Panc1 (cell line): ENCODE measurements around the gene EARS2. TPM values are rescaled to one million over a fixed set of nuclear protein-coding genes. Genes with fewer than 3 reads are reported as not detected.

ENCODE experiments used
- ATAC-seq: fragments of 200-7000 bp; cut with Tn5 transposase; 2 replicates; pipeline ENCODE4 v1.9.1; 2020; ENCODE audit warnings: mild to moderate bottlenecking, moderate library complexity
- BruUV-seq: library from RNA; stranded (reverse); fragments of 400-500 nt; replicated peaks from 2 replicates; lab custom pipeline; 2021; lab: Mats Ljungman, UMichigan
- CTCF ChIA-PET: fragments of 300-600 bp; sonication (Branson Sonifier 250); formaldehyde crosslinking; loops from one replicate; lab custom pipeline; 2022; ENCODE audit warnings: antibody characterized with exemption; lab: Charles Lee
- POLR2A ChIA-PET: fragments of 300-600 bp; sonication (Branson Sonifier 250); formaldehyde crosslinking; loops from one replicate; lab custom pipeline; 2022; ENCODE audit warnings: antibody characterized with exemption; lab: Charles Lee
- DNase-seq: peaks from one replicate; pipeline ENCODE4 v3.0.0-alpha.2; 2010; ENCODE audit warnings: low read depth, low spot score
- H3K27ac ChIP-seq: 2 replicates; pipeline ENCODE4 v1.5.1; 2011; ENCODE audit warnings: mild to moderate bottlenecking, low read length, inconsistent platforms
- H3K27me3 ChIP-seq: fragments of 200-500 bp; sonication (Bioruptor generic); 2 replicates; pipeline ENCODE4 v1.6.0; 2014; ENCODE audit warnings: low read length, inconsistent platforms; ENCODE audit not compliant: control insufficient read depth, insufficient read depth
- H3K36me3 ChIP-seq: fragments of 200-500 bp; sonication (Bioruptor generic); 2 replicates; pipeline ENCODE4 v1.5.1; 2014; ENCODE audit warnings: inconsistent platforms, mild to moderate bottlenecking, low read length, moderate library complexity; ENCODE audit not compliant: control insufficient read depth, insufficient read depth
- H3K4me1 ChIP-seq: 2 replicates; pipeline ENCODE4 v1.5.1; 2011; ENCODE audit warnings: inconsistent platforms, mild to moderate bottlenecking, low read length, moderate library complexity; ENCODE audit not compliant: control insufficient read depth, insufficient read depth
- H3K4me3 ChIP-seq, 2 experiments: 2 replicates each; pipeline ENCODE4 v1.5.1; 2011 to 2012; ENCODE audit warnings: low read depth in 2 of 2, low read length in 2 of 2, mild to moderate bottlenecking in 2 of 2, inconsistent platforms in 1 of 2, moderate library complexity in 1 of 2
- H3K9me3 ChIP-seq: fragments of 200-500 bp; sonication (Bioruptor generic); 2 replicates; pipeline ENCODE4 v1.5.1; 2014; ENCODE audit warnings: low read depth, mild to moderate bottlenecking, inconsistent platforms, low read length, moderate library complexity; ENCODE audit not compliant: control insufficient read depth, insufficient read depth
- POLR2AphosphoS5 ChIP-seq: IDR thresholded peaks from 2 replicates; pipeline ENCODE4 v1.6.1; 2012; ENCODE audit warnings: mild to moderate bottlenecking, low read depth, low read length, moderate library complexity
- SIN3A ChIP-seq: IDR thresholded peaks from 2 replicates; pipeline ENCODE4 v1.6.1; 2012; ENCODE audit warnings: low read depth, mild to moderate bottlenecking, low read length, moderate library complexity, borderline replicate concordance; ENCODE audit not compliant: insufficient read depth
- TCF7L2 ChIP-seq: IDR thresholded peaks from 2 replicates; pipeline ENCODE4 v1.6.1; 2011; ENCODE audit warnings: mild to moderate bottlenecking, low read depth, low read length, inconsistent platforms
- in situ Hi-C: cut with HindIII; loops from 2 replicates; pipeline ENCODE4 v1.10.0; 2016; ENCODE audit warnings: low sequenced_read_pairs, low pct_unique_long_range_greater_than_20kb
- intact Hi-C: fragments of 100-400 bp; cut with micrococcal nuclease; formaldehyde crosslinking; loops from one replicate; pipeline ENCODE4 v1.10.0; 2022; ENCODE audit not compliant: unreplicated experiment
- total RNA-seq: library from RNA; stranded (reverse); gene quantifications from one replicate; pipeline ENCODE4 v1.2.1, GENCODE V29; 2021; ENCODE audit not compliant: unreplicated experiment
- TF ChIP-seq, protein P1 (sequence below), 2 experiments: IDR thresholded peaks; 2 replicates each; pipeline ENCODE4 v1.6.1; 2011 to 2012; ENCODE audit warnings: low read depth in 2 of 2, control low read depth in 1 of 2, low read length in 1 of 2, mild to moderate bottlenecking in 1 of 2, moderate library complexity in 1 of 2; ENCODE audit not compliant: insufficient read depth in 1 of 2
- TF ChIP-seq, protein P2 (sequence below): fragments of 450-650 bp; IDR thresholded peaks from 2 replicates; pipeline ENCODE4 v1.5.1; 2017; ENCODE audit warnings: mild to moderate bottlenecking

Gene EARS2
- total RNA-seq, 1 experiment from 2014 or later: 31.3 TPM

DNA sequence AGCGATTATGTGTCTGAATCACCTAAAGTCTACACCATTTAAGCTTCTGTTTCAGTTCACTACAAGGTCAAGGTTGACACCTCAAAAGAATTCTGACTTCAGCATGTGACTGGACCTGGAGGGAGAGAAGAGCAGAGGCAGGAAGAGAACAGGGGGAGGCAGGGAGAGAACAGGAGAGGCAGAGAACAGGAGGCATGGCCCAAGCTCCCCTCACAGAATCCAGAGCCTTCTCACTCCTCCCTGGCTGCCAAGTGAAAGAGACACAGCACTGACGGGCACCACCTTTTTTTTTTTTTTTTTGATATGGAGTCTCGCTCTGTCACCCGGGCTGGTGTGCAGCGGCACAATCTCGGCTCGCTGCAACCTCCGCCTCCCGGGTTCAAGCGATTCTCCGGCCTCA is 58.3 kb downstream of the EARS2 start:
- no TSS peak for BruUV-seq
- Histone ChIP-seq H3K9me3 (no peaks in the 10 kb centered on the region), H3K36me3 (no peaks in the 10 kb centered on the region), H3K27ac (no peak overlapping the region), H3K27me3 (no peaks in the 10 kb centered on the region), H3K4me1 (peaks cover 31% of the 10 kb centered on the region), H3K4me3 (no peak overlapping the region)
- POLR2A ChIA-PET: no interaction called here
- CTCF ChIA-PET: interaction anchor here (0.6 kb wide), 1 partner anchor 112 kb away, joined by 3 read pairs; no protein-coding TSS in a partner anchor
- ATAC-seq (no peak), DNase-seq (no peak)
- TF ChIP-seq, protein P1, sequence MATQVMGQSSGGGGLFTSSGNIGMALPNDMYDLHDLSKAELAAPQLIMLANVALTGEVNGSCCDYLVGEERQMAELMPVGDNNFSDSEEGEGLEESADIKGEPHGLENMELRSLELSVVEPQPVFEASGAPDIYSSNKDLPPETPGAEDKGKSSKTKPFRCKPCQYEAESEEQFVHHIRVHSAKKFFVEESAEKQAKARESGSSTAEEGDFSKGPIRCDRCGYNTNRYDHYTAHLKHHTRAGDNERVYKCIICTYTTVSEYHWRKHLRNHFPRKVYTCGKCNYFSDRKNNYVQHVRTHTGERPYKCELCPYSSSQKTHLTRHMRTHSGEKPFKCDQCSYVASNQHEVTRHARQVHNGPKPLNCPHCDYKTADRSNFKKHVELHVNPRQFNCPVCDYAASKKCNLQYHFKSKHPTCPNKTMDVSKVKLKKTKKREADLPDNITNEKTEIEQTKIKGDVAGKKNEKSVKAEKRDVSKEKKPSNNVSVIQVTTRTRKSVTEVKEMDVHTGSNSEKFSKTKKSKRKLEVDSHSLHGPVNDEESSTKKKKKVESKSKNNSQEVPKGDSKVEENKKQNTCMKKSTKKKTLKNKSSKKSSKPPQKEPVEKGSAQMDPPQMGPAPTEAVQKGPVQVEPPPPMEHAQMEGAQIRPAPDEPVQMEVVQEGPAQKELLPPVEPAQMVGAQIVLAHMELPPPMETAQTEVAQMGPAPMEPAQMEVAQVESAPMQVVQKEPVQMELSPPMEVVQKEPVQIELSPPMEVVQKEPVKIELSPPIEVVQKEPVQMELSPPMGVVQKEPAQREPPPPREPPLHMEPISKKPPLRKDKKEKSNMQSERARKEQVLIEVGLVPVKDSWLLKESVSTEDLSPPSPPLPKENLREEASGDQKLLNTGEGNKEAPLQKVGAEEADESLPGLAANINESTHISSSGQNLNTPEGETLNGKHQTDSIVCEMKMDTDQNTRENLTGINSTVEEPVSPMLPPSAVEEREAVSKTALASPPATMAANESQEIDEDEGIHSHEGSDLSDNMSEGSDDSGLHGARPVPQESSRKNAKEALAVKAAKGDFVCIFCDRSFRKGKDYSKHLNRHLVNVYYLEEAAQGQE (IDR thresholded peaks at IDR 0.05; ENCODE audit: insufficient read depth in 1 of 2, low read depth in 2 of 2, low read length in 1 of 2): no peak
- no peak for TF ChIP-seq POLR2AphosphoS5
- intact Hi-C loops (no loop called here), in situ Hi-C loops (no loop called here)

DNA sequence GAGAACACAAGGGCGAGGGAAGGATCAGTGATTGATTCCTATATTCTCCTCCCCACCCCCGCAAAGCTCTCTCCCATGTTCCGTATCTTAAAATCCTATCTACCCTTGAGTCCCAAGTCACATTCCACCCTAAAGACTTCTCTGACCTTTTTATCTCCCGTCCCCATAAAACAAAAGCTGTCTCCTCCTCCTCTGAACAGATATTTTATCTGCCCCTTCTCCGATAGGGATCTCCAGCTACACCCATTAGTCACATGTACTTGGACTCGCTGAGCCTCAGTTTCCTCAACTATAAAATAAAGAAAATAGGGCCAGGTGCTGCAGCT is 59.6 kb downstream of the EARS2 start:
- ChIA-PET POLR2A (no interaction called here), CTCF (no interaction called here)
- TF ChIP-seq, protein P1 (IDR thresholded peaks at IDR 0.05; ENCODE audit: insufficient read depth in 1 of 2, low read depth in 2 of 2, low read length in 1 of 2): no peak
- TF ChIP-seq POLR2AphosphoS5 (no peak), SIN3A (no peak), TCF7L2 (no peak)
- TF ChIP-seq, protein P2, sequence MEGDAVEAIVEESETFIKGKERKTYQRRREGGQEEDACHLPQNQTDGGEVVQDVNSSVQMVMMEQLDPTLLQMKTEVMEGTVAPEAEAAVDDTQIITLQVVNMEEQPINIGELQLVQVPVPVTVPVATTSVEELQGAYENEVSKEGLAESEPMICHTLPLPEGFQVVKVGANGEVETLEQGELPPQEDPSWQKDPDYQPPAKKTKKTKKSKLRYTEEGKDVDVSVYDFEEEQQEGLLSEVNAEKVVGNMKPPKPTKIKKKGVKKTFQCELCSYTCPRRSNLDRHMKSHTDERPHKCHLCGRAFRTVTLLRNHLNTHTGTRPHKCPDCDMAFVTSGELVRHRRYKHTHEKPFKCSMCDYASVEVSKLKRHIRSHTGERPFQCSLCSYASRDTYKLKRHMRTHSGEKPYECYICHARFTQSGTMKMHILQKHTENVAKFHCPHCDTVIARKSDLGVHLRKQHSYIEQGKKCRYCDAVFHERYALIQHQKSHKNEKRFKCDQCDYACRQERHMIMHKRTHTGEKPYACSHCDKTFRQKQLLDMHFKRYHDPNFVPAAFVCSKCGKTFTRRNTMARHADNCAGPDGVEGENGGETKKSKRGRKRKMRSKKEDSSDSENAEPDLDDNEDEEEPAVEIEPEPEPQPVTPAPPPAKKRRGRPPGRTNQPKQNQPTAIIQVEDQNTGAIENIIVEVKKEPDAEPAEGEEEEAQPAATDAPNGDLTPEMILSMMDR: no peak
- ATAC-seq (no peak), DNase-seq (no peak)
- in situ Hi-C loops: no loop called here
- H3K27me3 ChIP-seq: no peaks in the 10 kb centered on the region
- H3K4me1 ChIP-seq: peaks cover 20% of the 10 kb centered on the region
- no peak overlapping the region for H3K4me3 ChIP-seq
- no TSS peak for BruUV-seq
- H3K36me3 ChIP-seq: no peaks in the 10 kb centered on the region; the same call in 1 of the 2 replicates
- intact Hi-C loops: no loop called here
- H3K9me3 ChIP-seq: no peaks in the 10 kb centered on the region
- no peak overlapping the region for H3K27ac ChIP-seq
